HG02571 (cell line): ENCODE measurements around the gene TM9SF4.
"Not testable (repeated sequence)": the region's sequence is repeated elsewhere in the genome, so short reads cannot be mapped to it uniquely, and the experiment has no call there.

Source experiments
- ATAC-seq: cut with Tn5 transposase; IDR thresholded peaks from one replicate; pipeline ENCODE4 v1.9.1; 2021; ENCODE audit warnings: mild to moderate bottlenecking, moderate library complexity; ENCODE audit not compliant: unreplicated experiment

Gene TM9SF4

DNA sequence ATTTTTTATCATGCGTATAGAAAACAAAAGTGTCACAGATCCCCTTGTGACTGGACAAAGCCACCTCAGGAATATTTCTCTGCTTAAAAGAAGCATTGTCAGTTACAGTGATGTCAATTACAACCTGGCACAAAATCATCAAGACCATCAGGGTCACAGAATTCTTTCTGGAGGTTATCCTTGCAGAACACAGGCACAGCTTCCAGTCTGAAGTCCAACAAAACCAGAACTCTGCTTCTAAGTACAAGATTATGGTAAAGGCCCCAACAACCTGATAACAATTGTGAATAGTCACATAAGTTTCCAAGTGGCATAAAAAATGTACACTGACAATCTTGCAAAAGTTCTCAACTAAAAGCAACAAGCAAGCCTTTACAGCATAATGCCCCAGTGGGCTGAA is 77.0 kb downstream of the TM9SF4 start:
- ATAC-seq = no peak

DNA sequence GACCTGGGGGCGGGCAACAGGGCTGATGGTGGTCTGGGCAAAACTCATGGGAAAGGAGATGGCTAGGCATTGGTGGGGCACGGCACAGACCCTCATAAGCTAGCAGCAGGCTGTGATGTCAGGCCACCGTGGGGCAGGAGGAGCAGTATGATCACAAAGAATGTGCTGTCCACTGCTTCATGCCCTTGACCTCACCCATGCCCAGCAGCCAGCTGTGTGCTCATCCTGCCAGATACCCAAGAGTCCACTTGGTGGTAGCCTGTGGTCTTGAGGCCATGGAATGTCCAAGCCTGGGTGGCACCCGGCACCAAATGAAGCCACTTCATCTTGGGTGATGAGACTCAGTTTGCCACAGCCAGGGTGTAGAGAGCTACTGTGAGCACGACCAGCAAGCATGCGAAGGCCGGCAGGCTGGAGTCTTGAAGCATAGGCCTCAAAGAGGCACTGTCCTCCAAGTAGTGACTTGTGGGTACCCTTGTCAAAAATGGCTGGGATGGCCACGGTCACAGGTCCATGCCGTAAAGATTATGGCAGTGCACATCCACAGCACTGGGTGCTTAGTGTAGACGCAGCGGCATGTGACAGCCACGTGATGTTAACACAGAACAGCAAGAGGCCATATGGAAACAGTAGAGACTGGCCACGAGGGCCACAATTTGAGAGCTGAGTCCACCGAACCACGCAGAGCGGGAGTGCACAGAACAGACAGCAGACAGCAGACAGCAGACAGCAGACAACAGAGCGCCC is 79.0 kb downstream of the TM9SF4 start:
- no peak for ATAC-seq

DNA sequence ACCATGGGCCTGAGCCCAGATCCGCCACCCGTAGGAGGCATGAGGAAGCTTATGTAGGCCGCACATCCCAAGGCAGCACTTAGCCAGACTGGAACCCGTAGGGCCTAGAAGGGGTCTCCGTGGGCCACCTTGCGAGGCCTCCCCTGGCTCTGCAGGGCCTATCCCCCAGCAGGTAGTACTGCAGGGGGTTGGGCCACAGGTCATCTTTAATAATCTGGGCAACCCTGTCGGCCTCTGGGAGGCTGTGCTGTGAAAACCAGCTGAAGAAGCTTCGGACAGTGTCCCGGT is 79.6 kb downstream of the TM9SF4 start:
- ATAC-seq = no peak

DNA sequence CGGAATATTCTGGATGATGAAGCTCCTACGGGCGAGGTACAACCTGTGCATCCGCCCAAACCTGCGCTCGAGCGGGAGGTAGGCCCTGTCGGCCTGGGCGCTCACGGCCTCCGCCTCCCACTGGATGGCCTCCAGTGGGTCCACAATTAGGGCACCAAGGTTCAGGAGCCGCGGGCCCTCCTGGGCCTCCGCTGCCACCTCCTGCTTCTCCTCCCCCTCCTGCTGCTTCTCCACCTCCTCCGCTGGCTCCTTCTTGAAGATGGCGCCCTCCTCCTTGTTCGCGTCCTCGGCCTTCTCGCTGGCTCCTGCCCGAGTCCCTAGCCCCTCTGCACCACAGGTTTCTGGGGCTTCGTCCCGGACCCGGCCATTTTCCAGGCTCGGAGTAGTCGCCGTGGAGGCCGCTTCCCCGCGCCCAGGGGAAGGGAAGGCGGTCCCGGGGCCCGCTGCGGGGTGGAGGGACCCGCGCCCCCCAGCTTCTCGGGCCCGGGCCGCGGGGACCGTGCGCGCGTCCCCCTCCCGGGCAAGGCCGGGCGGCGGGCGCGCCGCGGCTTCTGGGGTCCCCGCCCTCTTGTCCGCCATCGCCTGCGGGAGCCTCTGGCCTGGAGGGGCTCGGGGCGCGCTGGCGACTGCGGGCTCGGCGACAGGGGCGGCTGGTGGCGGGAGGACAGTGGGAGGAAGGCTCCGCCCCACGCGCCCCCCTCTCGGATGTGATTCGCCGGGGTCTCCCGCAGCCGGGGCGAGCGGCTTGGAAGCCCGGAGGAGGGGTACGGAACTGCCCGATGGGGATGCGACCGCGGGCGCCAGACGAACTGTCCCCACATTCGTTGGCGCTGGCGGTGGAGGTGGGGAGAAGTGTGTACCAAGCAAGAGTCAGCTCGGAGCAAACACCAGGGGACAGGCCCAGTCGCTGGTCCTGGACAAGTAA is 80.4 kb downstream of the TM9SF4 start:
- no peak for ATAC-seq

DNA sequence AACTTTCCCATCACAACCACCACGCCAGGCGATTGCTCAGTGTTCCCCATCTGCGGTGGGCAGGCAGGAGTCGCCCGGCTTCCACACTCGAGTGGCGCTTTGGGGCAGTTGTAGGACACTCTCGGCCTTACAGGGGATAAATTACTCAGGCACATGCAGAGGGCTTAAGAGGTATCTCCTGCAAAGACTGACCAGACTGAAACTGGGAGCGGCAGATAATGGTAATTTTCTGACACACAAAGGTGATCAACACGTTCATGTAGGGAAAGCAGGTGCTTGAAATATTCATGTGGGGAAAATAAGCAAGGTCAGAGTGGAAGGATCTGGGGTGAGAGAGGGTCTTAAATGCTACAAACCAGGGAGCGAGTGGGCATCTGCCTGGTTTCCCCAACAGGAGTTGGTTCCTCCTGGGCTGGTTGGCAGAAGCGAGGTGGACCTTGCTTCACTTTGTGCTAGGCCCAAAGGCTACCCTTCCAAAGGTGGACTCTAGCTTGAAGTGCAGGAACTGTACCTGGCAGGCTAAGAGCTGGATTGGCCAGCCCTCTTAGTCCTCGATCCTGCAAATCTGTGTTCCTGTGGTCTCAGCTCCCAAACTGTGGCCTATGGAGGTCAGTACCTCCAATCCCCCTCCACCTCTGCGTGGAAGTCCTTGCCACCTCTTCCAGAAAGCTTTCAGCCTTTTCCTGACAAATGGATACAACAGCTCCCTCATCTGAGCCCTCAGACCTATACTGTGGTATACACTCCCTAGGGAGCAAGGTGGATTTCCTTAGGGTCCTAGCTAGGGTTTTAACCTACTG is 81.3 kb downstream of the TM9SF4 start:
- no peak for ATAC-seq

DNA sequence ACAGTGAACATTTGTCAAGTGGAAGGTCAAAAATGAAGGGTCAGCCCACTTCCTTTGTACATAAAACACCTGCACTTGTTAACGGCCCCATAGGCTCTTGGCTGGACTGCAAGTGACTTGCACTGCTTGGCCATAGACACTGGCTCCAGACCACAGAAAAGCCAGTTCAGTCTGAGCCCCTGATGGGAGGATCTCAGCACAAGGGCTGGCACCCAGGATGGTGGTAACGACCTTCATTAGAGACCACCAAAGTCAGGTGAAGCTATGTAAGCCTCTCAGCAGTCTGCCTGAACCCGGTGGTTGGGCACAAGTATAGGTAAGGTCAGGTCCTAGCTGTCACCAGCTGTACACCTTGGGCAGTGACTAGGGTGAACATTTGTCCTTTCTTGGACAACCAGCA is 81.9 kb downstream of the TM9SF4 start:
- no peak for ATAC-seq

DNA sequence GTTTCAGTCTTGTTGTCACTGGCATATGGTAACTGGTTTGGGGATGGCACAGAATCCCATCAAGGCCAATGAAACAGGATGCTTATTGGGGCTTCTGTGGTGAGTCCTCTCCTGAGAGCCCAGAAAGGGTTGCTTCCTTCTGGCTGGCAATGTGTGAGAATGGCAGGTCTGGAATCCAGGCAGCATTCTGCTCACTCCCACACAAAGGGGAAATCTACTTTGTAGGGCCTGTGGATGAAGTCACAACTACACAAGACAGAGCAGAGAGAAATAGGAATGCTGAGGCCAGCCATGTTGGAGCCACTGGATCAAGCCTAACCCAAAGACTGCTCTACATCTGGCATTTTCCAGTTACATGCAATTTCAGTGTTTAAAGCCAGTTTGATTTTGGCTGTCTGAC is 82.4 kb downstream of the TM9SF4 start:
- ATAC-seq = no peak

DNA sequence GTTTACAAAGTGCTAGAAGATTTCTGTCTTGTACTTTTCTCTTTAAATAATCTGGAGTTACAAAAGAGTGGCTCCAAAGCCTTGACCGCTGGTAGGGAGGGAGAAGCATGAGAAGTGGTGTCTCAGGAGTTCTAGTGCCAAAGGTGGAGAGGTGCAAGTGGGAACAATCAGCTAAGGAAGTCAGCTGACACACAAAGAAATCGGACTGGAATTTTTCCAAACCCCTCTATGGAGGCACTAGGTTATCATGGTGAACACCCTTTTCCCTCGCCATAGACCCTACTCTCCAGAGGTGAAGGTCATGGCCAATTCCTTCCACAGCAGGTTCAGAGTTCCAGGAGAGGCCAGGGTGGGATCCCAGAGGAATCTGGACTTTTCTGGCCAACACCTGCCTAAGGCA is 83.2 kb downstream of the TM9SF4 start:
- ATAC-seq = no peak

DNA sequence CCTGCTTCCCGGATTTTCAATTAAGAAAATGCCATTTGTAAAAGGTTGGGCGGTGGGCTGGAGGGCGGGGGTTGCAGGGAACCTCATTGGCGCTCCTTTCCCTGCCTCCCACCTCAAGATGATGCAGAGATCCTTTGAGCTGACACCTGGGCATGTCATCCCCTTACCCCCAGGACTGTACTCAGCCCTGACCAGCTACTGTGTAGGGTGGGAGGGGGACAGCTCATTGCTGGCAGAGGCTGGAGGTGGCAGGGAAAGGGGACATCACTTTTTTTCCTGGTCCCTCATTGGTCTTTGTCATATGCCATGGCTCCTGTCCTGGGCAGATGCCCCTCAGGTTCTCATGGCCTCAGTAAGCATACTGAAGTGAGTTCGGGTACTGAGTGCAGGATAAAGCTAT is 83.8 kb downstream of the TM9SF4 start:
- ATAC-seq = not testable (repeated sequence)

DNA sequence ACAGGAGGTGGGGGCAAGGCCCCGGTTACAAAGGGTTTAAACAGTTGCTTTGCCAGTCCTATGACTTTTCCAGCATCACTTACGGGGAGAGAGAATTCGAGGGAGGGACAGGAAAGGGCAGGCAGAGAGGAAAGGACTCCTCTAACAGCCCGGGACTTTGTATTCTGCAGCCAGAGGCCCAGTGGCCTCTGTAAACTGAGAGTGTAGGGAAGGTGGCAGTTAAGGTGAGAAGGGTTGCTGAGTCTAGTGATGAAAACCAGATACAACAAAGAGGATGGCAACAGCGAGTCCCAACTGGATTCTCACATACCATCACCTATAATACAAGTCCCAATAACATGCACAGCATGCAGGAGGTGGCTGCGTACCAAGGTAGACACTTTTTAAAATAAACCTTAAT is 84.5 kb downstream of the TM9SF4 start:
- ATAC-seq = no peak

DNA sequence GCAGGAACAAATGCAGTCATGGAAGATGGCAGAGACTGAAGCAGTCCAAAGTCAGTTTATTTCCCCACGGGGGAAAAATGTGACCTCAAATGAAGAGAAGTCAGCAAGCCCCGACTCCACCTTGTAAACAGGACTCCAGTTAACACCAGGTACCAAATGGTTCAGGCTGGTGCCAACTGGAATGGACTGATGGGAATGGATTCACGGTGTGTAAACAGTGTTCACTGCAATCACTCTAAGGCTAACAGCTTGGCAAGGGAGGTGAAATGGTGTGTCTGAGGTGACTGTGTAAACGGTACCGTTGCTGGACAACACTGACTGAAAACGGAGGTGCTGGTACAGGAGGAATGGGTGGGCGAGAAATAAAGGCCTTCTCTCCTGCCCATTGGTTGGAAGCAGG is 86.1 kb downstream of the TM9SF4 start:
- ATAC-seq = no peak

DNA sequence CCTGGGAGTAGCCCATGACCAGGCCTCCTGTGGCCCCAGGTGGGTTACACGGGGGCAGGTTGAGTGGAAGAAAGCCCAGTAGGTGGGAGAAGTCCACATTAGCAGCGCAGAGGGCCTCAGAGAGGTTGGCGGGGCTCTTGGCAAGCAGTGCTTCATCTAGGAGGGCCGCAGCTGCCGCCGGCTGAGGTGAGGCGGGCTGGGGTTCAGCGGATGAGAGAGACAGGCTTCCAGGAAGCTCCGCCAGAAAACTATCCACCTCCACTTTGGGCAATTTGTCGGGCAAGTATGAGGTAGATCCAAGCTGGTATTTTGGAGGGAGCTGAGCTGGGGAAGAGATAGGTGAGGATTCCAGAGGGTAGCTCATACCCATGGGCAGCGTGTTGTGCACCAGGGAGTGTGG is 87.1 kb downstream of the TM9SF4 start:
- not testable (repeated sequence) for ATAC-seq

DNA sequence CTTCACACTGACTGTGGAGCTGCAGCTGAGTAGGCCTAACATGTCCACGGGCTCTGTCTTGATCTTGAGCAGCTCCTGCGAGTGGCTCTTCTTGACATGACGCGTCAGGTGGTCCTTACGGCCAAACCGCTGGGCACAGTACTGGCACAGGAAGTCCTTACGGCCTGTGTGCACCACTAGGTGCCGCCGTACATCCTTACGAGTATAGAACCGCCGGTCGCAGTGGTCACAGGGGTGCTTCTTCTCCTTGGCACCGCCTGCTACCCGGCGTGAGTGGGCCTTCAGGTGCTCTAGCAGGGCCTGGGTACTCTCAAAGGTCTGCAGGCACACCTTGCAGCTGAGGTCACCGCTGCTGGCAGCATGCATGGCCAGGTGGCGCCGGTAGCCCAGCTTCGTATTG is 87.6 kb downstream of the TM9SF4 start:
- not testable (repeated sequence) for ATAC-seq

DNA sequence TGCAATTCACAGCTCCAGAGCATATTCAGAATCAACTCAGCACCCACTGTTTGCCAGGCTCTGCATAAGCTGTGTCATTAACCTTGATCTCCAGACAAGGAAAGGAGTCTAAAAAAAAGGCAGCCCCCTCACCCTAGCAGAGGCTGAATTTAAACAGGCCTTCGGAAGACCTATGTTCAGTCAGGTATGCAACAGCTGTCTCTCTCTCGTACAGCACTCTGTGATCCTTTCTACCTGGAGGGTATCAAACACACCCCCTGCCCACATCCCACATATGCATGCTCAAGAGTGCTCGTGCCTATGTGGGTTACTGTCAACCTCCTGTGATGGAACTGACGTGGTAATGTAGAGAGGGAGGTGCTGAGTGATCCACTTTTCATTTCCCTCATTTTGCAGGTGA is 89.5 kb downstream of the TM9SF4 start:
- ATAC-seq = no peak

DNA sequence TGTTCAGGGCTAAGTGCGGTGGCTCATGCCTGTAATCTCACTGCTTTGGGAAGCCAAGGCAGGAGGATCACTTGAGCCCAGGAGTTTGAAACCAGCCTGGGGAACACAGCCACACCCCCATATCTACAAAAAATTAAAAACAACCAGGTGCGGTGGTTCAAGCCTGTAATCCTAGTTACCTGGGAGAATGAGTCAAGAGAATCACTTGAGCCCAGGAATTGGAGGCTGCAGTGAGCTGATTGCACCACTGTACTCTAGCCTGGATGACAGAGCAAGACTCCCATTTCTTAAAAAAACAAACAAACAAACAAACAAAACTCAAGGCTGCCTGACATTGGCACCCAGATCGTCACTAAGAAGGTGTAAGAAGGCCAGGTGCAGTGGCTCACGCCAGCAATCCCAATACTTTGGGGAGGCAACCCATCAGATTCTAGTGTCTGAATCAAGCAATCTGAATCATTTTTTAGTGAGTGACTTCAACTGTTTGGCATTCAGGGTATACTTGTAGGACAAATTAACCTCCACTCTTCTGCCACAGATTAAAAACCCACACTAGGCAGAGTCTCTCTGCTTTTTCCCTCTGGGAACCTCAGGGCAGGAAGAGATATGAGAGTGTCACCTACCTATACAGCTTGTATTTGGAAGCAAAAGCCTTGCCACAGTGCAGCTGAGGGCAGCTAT is 91.9 kb downstream of the TM9SF4 start:
- no peak for ATAC-seq

DNA sequence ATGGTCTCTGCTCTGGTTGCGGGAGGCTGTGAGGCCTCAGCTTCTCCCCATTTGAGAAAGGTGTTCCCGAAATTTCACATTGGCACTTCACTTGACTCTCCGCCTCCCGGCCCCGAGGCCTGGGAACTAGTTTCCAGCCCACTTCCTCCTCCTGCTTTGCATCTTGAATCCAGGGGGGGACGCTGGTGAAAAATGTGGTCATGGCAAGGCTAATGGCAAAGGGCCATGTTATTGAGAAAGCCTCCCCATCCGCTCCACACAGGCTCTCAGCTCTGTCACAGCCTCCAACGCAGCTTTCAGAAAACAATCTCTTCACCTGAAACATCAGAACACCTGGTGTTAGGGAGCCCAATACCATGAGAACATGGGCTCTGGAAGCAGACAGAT is 92.5 kb downstream of the TM9SF4 start:
- ATAC-seq = no peak

DNA sequence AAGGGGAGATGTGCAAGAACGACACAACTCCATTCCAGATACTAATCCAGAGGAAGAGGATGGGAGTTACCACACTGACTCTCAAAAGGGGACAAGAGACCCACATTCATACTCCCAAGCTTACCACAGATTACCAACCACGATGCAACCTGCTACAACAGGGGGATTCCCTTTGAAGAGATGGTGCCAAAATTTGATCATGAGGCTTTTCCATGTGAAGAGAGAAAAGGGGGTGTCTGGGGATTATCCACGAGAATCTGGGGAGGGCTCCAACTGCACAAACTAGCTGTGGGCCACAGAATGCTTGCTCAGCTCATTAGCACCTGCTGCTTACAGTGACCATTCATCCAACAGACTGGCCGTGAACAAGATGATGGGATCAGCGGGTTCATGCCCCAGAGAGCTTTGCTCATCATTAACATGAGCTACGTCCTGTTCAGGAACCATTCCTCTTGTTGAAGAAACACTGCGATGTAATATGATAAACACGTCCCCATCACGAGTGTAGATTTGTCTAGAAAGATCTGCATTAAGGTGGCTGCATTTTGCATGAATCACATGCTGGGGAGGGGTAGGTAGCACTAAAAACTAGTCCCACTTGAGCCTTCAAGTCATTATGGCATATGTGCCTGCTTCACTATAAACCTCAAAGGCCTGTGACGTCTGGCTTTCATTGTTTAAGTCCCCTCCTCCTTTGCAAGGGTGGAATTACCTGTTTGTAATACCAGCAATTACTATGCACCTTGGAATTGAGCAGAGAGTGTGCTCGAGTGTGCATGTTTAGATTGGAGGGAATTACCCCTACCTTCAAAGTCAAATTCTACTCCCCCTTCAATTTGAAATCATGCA is 94.1 kb downstream of the TM9SF4 start:
- no peak for ATAC-seq

DNA sequence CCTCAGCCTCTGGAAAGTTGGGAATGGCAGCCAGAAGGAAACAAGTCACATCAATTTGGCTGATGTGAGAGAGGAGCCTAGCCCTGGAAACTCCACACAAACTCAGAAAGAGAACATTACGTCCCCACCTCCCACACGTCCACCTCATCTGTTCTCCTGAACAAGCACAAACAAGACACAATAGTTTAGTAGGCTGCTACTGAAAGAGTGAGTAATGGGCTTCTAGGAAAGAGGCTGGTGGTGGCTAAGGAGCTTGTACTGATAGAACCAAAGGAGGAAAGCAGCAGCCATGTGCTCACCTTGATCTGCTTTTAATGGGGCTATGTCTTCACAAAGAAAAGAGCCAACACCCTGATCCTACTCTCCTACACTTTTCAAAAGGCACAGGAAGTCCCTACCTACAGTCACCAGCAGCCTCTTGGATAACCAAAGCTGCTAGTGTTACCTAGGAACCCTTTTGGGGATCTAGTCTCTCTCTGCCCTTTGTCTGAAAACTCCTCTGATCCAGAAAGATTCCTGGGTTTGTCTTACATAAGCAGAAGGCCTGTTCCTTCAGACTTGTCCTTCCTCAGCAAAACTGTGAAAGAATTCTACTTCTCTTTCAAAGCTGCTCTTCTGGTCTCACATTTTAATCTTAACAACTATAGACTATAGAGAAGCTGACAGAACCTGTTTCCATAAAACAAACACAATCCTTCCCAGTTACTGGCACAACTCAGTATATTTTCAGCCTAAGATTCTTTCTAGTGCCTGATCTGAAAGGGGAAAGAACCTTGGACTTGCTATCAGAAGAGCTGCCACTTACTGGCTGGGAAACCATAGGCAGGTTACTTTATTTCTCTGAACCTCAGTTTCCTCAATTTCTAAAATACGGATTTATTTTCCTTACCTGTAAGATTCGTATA is 94.9 kb downstream of the TM9SF4 start:
- no peak for ATAC-seq
